Activated T-helper 17 cell treated with anti-CD3 and anti-CD28 coated beads, Interleukin-2, amount 50 U/mL, for 72 hours (primary cell): ENCODE data around the gene GCNT1. TPM values are rescaled to one million over a fixed set of nuclear protein-coding genes. Genes with fewer than 3 reads are reported as not detected.
"Not testable (repeated sequence)": the region's sequence is repeated elsewhere in the genome, so short reads cannot be mapped to it uniquely, and the experiment has no call there.

Experiments
- ATAC-seq: fragments of 150-1000 bp; cut with Tn5 transposase; replicated peaks from 2 replicates; pipeline ENCODE4 v1.10.0; 2021; ENCODE audit warnings: mild to moderate bottlenecking, moderate library complexity
- H3K27ac Mint-ChIP-seq: one replicate; pipeline ENCODE4 v1.8.0; 2022; ENCODE audit warnings: mixed read lengths
- H3K27me3 Mint-ChIP-seq: one replicate; pipeline ENCODE4 v1.8.0; 2022; ENCODE audit warnings: mixed read lengths
- H3K36me3 Mint-ChIP-seq: one replicate; pipeline ENCODE4 v1.8.0; 2022; ENCODE audit warnings: low read depth, mild to moderate bottlenecking, mixed read lengths
- H3K4me1 Mint-ChIP-seq: one replicate; pipeline ENCODE4 v1.8.0; 2022; ENCODE audit warnings: mixed read lengths
- H3K4me3 Mint-ChIP-seq: one replicate; pipeline ENCODE4 v1.8.0; 2022; ENCODE audit warnings: mild to moderate bottlenecking, mixed read lengths
- H3K9me3 Mint-ChIP-seq: one replicate; pipeline ENCODE4 v1.8.0; 2022; ENCODE audit warnings: mixed read lengths
- total RNA-seq, 2 donors: library from RNA; stranded (reverse); gene quantifications; one replicate each; pipeline ENCODE4 v1.2.3, GENCODE V29; 2022

Gene GCNT1
- total RNA-seq, 2 donors from 2014 or later = 8.7 to 11.4 TPM

- Mint-ChIP-seq H3K36me3 (no peaks in the 10 kb centered on the region), H3K9me3 (no peaks in the 10 kb centered on the region)
Observed at GRCh38 chr9:76528056-76528455, 69.1 kb downstream of the GCNT1 start.

DNA sequence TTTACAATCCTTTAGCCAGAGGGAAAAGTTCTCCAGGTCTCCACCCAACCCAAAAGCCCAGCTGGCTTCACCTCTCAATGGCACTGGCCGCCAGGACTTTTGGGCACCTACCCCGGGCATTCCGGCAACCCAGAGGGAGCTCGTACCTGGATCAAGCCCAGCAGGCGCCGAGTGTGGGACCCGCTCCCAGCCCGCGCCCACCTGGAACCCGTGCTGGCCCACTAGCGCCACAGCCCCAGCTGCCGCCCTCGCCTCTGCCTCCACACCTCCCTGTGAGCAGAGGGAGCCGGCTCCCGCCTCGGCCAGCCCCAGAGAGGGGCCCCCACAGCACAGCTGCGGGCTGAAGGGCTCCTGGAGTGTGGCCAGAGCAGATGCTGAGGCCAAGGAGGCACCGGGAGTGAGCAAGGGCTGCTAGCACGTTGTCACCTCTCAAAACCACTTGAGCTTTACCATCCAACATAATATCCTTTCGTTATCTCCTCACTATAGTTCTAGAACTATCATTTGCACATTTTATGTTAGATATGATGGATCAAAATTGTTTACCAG is 69.7 kb downstream of the GCNT1 start:
- Mint-ChIP-seq H3K9me3 (no peaks in the 10 kb centered on the region), H3K36me3 (no peaks in the 10 kb centered on the region)

More at GRCh38 chr9:76528056-76528455, 69.1 kb downstream of the GCNT1 start:
- H3K27me3 Mint-ChIP-seq = no peaks in the 10 kb centered on the region
- ATAC-seq = no peak
- H3K4me3 Mint-ChIP-seq = no peak overlapping the region
- H3K4me1 Mint-ChIP-seq = peaks cover 2% of the 10 kb centered on the region
- H3K27ac Mint-ChIP-seq = no peak overlapping the region

DNA sequence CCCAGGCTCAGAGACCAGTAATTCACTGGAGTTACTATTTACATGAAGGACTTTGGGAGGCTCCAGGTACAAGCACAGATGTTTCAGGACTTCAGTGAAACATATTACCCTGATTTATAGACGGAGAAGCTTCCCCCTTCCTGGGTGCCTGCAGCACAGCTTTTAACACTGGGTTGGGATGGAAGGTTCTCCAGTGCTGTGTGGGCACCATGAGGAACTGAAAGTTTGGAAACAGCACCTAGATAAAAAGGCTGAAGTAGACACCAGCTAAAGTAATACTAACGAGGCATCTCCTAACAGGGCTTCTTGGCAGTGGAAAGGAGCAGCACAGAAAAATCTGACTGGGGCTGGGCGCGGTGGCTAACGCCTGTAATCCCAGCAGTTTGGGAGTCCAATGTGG is 70.7 kb downstream of the GCNT1 start:
- Mint-ChIP-seq H3K4me3 (peak overlapping the region; percentile 12), H3K4me1 (peaks cover 5% of the 10 kb centered on the region), H3K9me3 (no peaks in the 10 kb centered on the region), H3K27me3 (no peaks in the 10 kb centered on the region), H3K27ac (peak overlapping the region; percentile 65), H3K36me3 (no peaks in the 10 kb centered on the region)
- no peak for ATAC-seq

More for the DNA sequence above, 69.7 kb downstream of the GCNT1 start:
- ATAC-seq = no peak
- no peak overlapping the region for H3K4me3 Mint-ChIP-seq
- peaks cover 5% of the 10 kb centered on the region for H3K4me1 Mint-ChIP-seq
- no peaks in the 10 kb centered on the region for H3K27me3 Mint-ChIP-seq
- H3K27ac Mint-ChIP-seq = no peak overlapping the region

- Mint-ChIP-seq H3K4me1 (peaks cover 5% of the 10 kb centered on the region), H3K4me3 (peak overlapping the region; percentile 48), H3K9me3 (no peaks in the 10 kb centered on the region), H3K27me3 (no peaks in the 10 kb centered on the region), H3K27ac (peak overlapping the region; percentile 65), H3K36me3 (no peaks in the 10 kb centered on the region)
- peak; percentile 66 for ATAC-seq
Observed at GRCh38 chr9:76530458-76531110, 71.6 kb downstream of the GCNT1 start.

- no peaks in the 10 kb centered on the region for H3K27me3 Mint-ChIP-seq
- H3K4me3 Mint-ChIP-seq = peak overlapping the region; percentile 48
- no peak for ATAC-seq
- peak overlapping the region; percentile 65 for H3K27ac Mint-ChIP-seq
- H3K4me1 Mint-ChIP-seq = peaks cover 5% of the 10 kb centered on the region
- H3K36me3 Mint-ChIP-seq = no peaks in the 10 kb centered on the region
- no peaks in the 10 kb centered on the region for H3K9me3 Mint-ChIP-seq
Observed at GRCh38 chr9:76531231-76531780, 72.3 kb downstream of the GCNT1 start.

DNA sequence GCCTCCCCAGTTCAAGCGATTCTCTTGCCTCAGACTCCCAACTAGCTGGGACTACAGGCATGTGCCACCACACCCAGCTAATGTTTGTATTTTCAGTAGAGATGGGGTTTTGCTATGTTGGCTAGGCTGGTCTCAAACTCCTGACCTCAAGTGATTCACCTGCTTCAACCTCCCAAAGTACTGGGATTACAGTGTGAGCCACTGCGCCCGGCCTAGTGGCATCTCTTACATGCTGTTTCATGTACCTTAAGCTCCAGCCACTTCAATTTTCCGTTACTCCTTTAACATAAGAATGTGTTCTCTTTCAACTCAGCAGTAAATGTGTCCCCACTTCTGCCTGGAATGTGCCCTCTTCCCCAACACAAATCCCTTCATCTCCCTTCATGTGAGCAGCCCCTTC is 73.9 kb downstream of the GCNT1 start:
- H3K27ac Mint-ChIP-seq = peak overlapping the region; percentile 41
- peak; percentile 56 for ATAC-seq

DNA sequence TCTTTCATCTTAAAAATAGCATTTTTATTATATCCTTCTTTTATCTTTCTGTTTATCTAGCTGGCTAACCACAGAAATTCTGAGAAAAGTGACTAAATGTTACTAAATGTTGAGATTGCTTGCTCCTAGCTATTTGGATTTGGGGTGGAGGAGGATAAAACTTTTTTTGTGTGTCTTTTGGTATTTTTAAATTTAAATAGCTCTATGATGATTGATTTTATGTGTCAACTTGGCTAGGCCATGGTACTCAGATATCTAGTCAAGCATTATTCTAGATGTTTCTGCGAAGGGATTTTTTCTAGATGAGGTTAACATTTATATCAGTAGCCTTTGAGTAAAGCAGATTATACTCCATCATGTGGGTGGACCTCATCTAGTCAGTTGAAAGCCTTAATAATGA is 75.0 kb downstream of the GCNT1 start:
- Mint-ChIP-seq H3K36me3 (no peaks in the 10 kb centered on the region), H3K4me3 (no peak overlapping the region), H3K9me3 (no peaks in the 10 kb centered on the region), H3K27ac (no peak overlapping the region), H3K4me1 (peaks cover 11% of the 10 kb centered on the region), H3K27me3 (no peaks in the 10 kb centered on the region)
- ATAC-seq = no peak

More for the DNA sequence above, 73.9 kb downstream of the GCNT1 start:
- not testable (repeated sequence) for H3K4me1 Mint-ChIP-seq, H3K4me3 Mint-ChIP-seq, H3K9me3 Mint-ChIP-seq, H3K27me3 Mint-ChIP-seq, H3K36me3 Mint-ChIP-seq

GRCh38 chr9:76537150-76537646 is 78.2 kb downstream of the GCNT1 start:
- Mint-ChIP-seq H3K27me3 (no peaks in the 10 kb centered on the region), H3K9me3 (no peaks in the 10 kb centered on the region), H3K27ac (no peak overlapping the region), H3K4me1 (peaks cover 11% of the 10 kb centered on the region), H3K4me3 (no peak overlapping the region), H3K36me3 (no peaks in the 10 kb centered on the region)
- no peak for ATAC-seq

DNA sequence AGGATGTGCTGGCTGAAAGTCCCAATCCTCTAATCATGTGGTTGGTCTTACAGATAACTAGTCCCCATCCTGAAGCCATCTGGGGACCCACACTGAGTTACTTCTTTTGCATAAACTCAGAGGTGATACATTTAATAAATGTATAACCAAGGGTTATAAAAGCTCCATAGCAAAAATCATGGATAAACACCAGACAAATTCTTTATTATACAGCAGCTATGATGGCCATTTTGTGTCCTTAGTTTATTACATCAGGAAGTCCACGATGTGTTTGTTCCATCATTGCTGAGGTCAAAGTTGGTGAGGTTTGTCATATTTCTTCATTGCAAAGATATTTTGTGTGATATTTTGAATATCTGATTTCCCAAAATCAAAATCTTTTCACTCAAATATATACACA is 80.2 kb downstream of the GCNT1 start:
- H3K4me1 Mint-ChIP-seq = peaks cover 6% of the 10 kb centered on the region
- H3K36me3 Mint-ChIP-seq = no peaks in the 10 kb centered on the region
- ATAC-seq = no peak
- no peak overlapping the region for H3K27ac Mint-ChIP-seq
- no peaks in the 10 kb centered on the region for H3K27me3 Mint-ChIP-seq
- H3K4me3 Mint-ChIP-seq = no peak overlapping the region
- no peaks in the 10 kb centered on the region for H3K9me3 Mint-ChIP-seq

- no peak overlapping the region for H3K27ac Mint-ChIP-seq
- no peaks in the 10 kb centered on the region for H3K27me3 Mint-ChIP-seq
- H3K36me3 Mint-ChIP-seq = no peaks in the 10 kb centered on the region
- no peak overlapping the region for H3K4me3 Mint-ChIP-seq
- no peak for ATAC-seq
- H3K9me3 Mint-ChIP-seq = no peaks in the 10 kb centered on the region
- peaks cover 6% of the 10 kb centered on the region for H3K4me1 Mint-ChIP-seq
Observed at GRCh38 chr9:76542360-76542759, 83.4 kb downstream of the GCNT1 start.

- no peaks in the 10 kb centered on the region for H3K36me3 Mint-ChIP-seq
- H3K27me3 Mint-ChIP-seq = no peaks in the 10 kb centered on the region
- H3K9me3 Mint-ChIP-seq = no peaks in the 10 kb centered on the region
- no peak for ATAC-seq
- H3K27ac Mint-ChIP-seq = no peak overlapping the region
- H3K4me1 Mint-ChIP-seq = no peaks in the 10 kb centered on the region
- H3K4me3 Mint-ChIP-seq = no peak overlapping the region
Observed at GRCh38 chr9:76545191-76545590, 86.2 kb downstream of the GCNT1 start.

DNA sequence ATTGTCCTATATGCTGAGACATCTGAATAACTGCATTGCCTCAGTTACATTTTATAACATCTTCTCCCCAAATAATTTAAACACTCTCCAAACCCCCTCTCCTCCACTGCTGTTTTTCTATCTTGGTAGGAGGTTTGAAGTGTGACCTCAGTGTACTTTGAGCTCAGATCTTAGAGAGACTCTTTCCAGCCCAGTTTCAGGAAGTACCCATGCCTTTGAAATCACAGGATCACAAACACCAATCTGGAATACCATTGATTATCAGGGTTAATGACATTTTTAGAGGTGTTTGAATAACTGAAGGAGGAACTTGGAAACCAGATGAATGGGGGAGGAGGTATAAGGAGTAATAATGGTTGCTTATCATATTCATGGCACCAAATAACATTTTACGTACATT is 93.2 kb downstream of the GCNT1 start:
- Mint-ChIP-seq H3K4me3 (no peak overlapping the region), H3K27ac (no peak overlapping the region), H3K36me3 (no peaks in the 10 kb centered on the region), H3K9me3 (no peaks in the 10 kb centered on the region), H3K27me3 (peaks cover 3% of the 10 kb centered on the region), H3K4me1 (no peaks in the 10 kb centered on the region)
- ATAC-seq = no peak

DNA sequence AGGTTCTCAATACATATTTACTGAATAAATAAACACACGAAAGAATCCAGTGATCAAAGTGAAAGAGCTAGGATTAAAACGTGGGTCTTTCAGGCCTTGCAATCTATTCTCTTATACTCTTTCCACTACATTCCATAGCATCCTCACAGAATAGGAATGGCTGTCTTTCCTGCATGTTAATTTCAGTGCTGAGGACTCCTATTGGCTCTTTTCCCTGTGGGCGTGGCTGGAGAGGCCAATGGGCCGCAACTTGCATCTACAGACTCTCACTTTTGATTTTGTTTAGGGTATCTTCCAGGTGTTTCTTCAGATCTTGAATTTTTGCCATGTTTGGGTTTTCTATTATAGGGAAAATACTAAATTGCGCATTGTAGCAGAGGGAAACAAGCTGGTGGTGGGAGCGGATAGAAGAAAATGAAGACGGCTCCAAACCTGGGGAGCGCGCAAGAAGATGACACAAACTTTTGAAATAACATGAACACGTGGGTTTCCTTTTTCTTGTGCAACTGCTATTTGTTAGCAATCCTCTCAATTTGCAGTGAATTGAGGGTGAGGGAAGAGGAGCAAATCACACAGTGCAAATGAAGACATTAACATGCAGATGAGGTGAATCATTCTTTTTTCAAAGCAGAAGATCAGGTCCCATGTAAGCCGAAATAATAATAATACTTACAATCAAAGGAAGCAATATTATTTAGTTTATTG is 93.9 kb downstream of the GCNT1 start:
- no peak overlapping the region for H3K4me3 Mint-ChIP-seq
- peaks cover 3% of the 10 kb centered on the region for H3K27me3 Mint-ChIP-seq
- no peaks in the 10 kb centered on the region for H3K9me3 Mint-ChIP-seq
- no peaks in the 10 kb centered on the region for H3K36me3 Mint-ChIP-seq
- H3K27ac Mint-ChIP-seq = no peak overlapping the region
- no peak for ATAC-seq
- no peaks in the 10 kb centered on the region for H3K4me1 Mint-ChIP-seq

DNA sequence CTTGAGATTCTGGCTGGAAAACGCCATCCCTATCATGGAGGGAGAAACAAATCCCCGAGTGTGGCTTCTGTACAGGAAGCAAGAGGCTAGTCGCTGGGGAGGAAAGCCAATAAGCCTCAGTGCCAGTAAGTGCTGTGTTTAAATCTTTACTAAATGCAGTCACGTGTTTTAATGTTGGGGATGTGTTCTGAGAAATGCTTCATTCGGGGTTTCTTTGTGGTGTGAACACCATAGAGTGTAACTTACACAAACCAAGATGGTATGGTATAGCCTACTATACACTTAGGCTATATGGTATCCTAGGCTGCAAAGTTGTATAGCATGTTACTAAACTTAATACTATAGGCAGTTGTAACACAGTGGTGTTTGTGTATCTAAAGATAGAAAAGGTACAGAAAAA is 94.7 kb downstream of the GCNT1 start:
- H3K4me1 Mint-ChIP-seq = no peaks in the 10 kb centered on the region
- H3K27me3 Mint-ChIP-seq = peaks cover 5% of the 10 kb centered on the region
- H3K36me3 Mint-ChIP-seq = no peaks in the 10 kb centered on the region
- H3K9me3 Mint-ChIP-seq = peaks cover 3% of the 10 kb centered on the region
- H3K4me3 Mint-ChIP-seq = no peak overlapping the region
- H3K27ac Mint-ChIP-seq = no peak overlapping the region
- ATAC-seq = no peak
